Suprapubic skin (tissue), 4 donors: Measurements from ENCODE around the gene GYPC. TPM values are rescaled to one million over a fixed set of nuclear protein-coding genes. Genes with fewer than 3 reads are reported as not detected.
"Not testable (repeated sequence)": the region's sequence is repeated elsewhere in the genome, so short reads cannot be mapped to it uniquely, and the experiment has no call there.

Source experiments
- DNase-seq, 2 donors: peaks; one replicate each; pipeline ENCODE4 v3.0.0-alpha.2; 2019; ENCODE audit warnings: low spot score in 2 of 2
- H3K27ac ChIP-seq: fragments of 200-600 bp; sonication (generic); one replicate; pipeline ENCODE4 v1.5.1; 2019
- H3K27me3 ChIP-seq: fragments of 200-600 bp; sonication (generic); one replicate; pipeline ENCODE4 v1.5.1; 2019
- H3K36me3 ChIP-seq: fragments of 200-600 bp; sonication (generic); one replicate; pipeline ENCODE4 v1.5.1; 2019
- H3K4me1 ChIP-seq: fragments of 200-600 bp; sonication (generic); one replicate; pipeline ENCODE4 v1.5.1; 2019
- H3K4me3 ChIP-seq: fragments of 200-600 bp; sonication (generic); one replicate; pipeline ENCODE4 v1.5.1; 2019; ENCODE audit warnings: mild to moderate bottlenecking
- H3K9me3 ChIP-seq: fragments of 200-600 bp; sonication (generic); one replicate; pipeline ENCODE4 v1.5.1; 2019
- CTCF ChIP-seq, 2 donors: fragments of 200-600 bp in 1 of 2; fragments of 450-650 bp in 1 of 2; sonication (generic) in 1 of 2; IDR thresholded peaks; one replicate each; pipeline ENCODE4 v1.5.1; 2016 to 2019; ENCODE audit warnings: antibody characterized with exemption in 2 of 2, mild to moderate bottlenecking in 1 of 2, moderate library complexity in 1 of 2
- EP300 ChIP-seq: sonication (generic); formaldehyde crosslinking; IDR thresholded peaks from one replicate; pipeline ENCODE4 v1.6.1; 2017; ENCODE audit warnings: antibody characterized with exemption
- POLR2A ChIP-seq, 2 donors: fragments of 450-650 bp; IDR thresholded peaks; one replicate each; pipeline ENCODE4 v1.6.1; 2017; ENCODE audit warnings: antibody characterized with exemption in 2 of 2, mild to moderate bottlenecking in 2 of 2, moderate library complexity in 2 of 2
- POLR2AphosphoS5 ChIP-seq, 3 donors: sonication (generic); formaldehyde crosslinking; IDR thresholded peaks; one replicate each; pipeline ENCODE4 v1.6.1; 2017; ENCODE audit warnings: antibody characterized with exemption in 3 of 3
- WGBS: methylation state at CpG from one replicate; pipeline ENCODE4 v1.1.5; 2018; 5-methylcytosine and 5-hydroxymethylcytosine counted together
- total RNA-seq, 4 donors: library from RNA; depleted of rRNA; stranded (reverse); fragments of >200 nt; gene quantifications; one replicate each; pipeline ENCODE4 v1.1.0, GENCODE V29; 2016

The GYPC gene
- total RNA-seq, 4 donors from 2014 or later, result 21.3 to 43.7 (median 32.1) TPM

- Histone ChIP-seq H3K36me3 (no peaks in the 10 kb centered on the region), H3K9me3 (no peaks in the 10 kb centered on the region), H3K4me3 (no peak overlapping the region), H3K27ac (no peak overlapping the region), H3K27me3 (no peaks in the 10 kb centered on the region), H3K4me1 (no peaks in the 10 kb centered on the region)
- TF ChIP-seq POLR2AphosphoS5 (IDR thresholded peaks at IDR 0.05) (no peak), CTCF (IDR thresholded peaks at IDR 0.05) (no peak), EP300 (no peak), POLR2A (IDR thresholded peaks at IDR 0.05) (no peak)
- peak in 1 of 2 donors; percentile 67 for DNase-seq
- 62% methylated on average over 5 of the region's 5 CpGs for WGBS
Measured at GRCh38 chr2:126715576-126716406, 59.8 kb downstream of the GYPC start.

- not testable (repeated sequence) for H3K27ac ChIP-seq, H3K36me3 ChIP-seq, H3K9me3 ChIP-seq, DNase-seq, H3K27me3 ChIP-seq, H3K4me3 ChIP-seq, H3K4me1 ChIP-seq
- WGBS, result 95% methylated on average over 10 of the region's 10 CpGs
Measured at GRCh38 chr2:126717277-126717676, 61.3 kb downstream of the GYPC start.

- no peaks in the 10 kb centered on the region for H3K36me3 ChIP-seq
- whole genome bisulfite sequencing, result 95% methylated on average over 5 of the region's 5 CpGs
- no peaks in the 10 kb centered on the region for H3K4me1 ChIP-seq
- TF ChIP-seq POLR2A (IDR thresholded peaks at IDR 0.05) (no peak), CTCF (IDR thresholded peaks at IDR 0.05) (no peak)
- peak in 1 of 2 donors; percentile 18 for DNase-seq
- H3K4me3 ChIP-seq, result no peak overlapping the region
- no peak overlapping the region for H3K27ac ChIP-seq
- no peaks in the 10 kb centered on the region for H3K27me3 ChIP-seq
- H3K9me3 ChIP-seq, result no peaks in the 10 kb centered on the region
Measured at GRCh38 chr2:126717928-126718327, 62.0 kb downstream of the GYPC start.

GRCh38 chr2:126719191-126719832, 63.4 kb downstream of the GYPC start:
- Histone ChIP-seq H3K4me3 (no peak overlapping the region), H3K36me3 (no peaks in the 10 kb centered on the region), H3K27ac (no peak overlapping the region), H3K9me3 (no peaks in the 10 kb centered on the region), H3K27me3 (no peaks in the 10 kb centered on the region), H3K4me1 (no peaks in the 10 kb centered on the region)
- 72% methylated on average over 3 of the region's 3 CpGs for WGBS
- DNase-seq, result peak in 1 of 2 donors; percentile 44
- no peak for TF ChIP-seq POLR2A (IDR thresholded peaks at IDR 0.05)
- TF ChIP-seq POLR2AphosphoS5 (IDR thresholded peaks at IDR 0.05), result no peak
- TF ChIP-seq EP300, result no peak
- TF ChIP-seq CTCF (IDR thresholded peaks at IDR 0.05), result no peak

- DNase-seq, result peak in 1 of 2 donors; percentile 56
- Histone ChIP-seq H3K9me3 (peaks cover under 1% of the 10 kb centered on the region), H3K4me1 (no peaks in the 10 kb centered on the region), H3K36me3 (no peaks in the 10 kb centered on the region), H3K27ac (no peak overlapping the region), H3K27me3 (no peaks in the 10 kb centered on the region), H3K4me3 (no peak overlapping the region)
- 61% methylated on average over 4 of the region's 4 CpGs for WGBS
- TF ChIP-seq EP300, result no peak
- no peak for TF ChIP-seq CTCF (IDR thresholded peaks at IDR 0.05)
- TF ChIP-seq POLR2AphosphoS5 (IDR thresholded peaks at IDR 0.05), result no peak
- TF ChIP-seq POLR2A (IDR thresholded peaks at IDR 0.05), result no peak
Measured at GRCh38 chr2:126719833-126720351, 63.9 kb downstream of the GYPC start.
